HT-29 (cell line): ENCODE data around the gene TFCP2L1. TPM values are rescaled to one million over a fixed set of nuclear protein-coding genes. Genes with fewer than 3 reads are reported as not detected.

Experiments
- DNase-seq: peaks from one replicate; pipeline ENCODE4 v3.0.0-alpha.2; 2015; ENCODE audit warnings: low spot score
- total RNA-seq: library from RNA; depleted of rRNA; stranded (reverse); fragments of >200 nt; shearing (Covaris generic); gene quantifications from 2 replicates; pipeline ENCODE4 v1.2.3, GENCODE V29; 2014

The TFCP2L1 gene
- total RNA-seq, 1 experiment from 2014 or later: 0.05 TPM

- no peak for DNase-seq
These were observed 41.1 kb downstream of the TFCP2L1 start for GRCh38 chr2:121243821-121244460.

GRCh38 chr2:121242976-121243375 is 42.0 kb downstream of the TFCP2L1 start:
- no peak for DNase-seq

GRCh38 chr2:121242175-121242875 is 42.7 kb downstream of the TFCP2L1 start:
- DNase-seq: no peak

- no peak for DNase-seq
These were observed 43.5 kb downstream of the TFCP2L1 start for GRCh38 chr2:121241466-121241865.

- no peak for DNase-seq
These were observed 44.6 kb downstream of the TFCP2L1 start for GRCh38 chr2:121240436-121240835.

- no peak for DNase-seq
These were observed 45.0 kb downstream of the TFCP2L1 start for GRCh38 chr2:121239969-121240368.

GRCh38 chr2:121239471-121239870 is 45.5 kb downstream of the TFCP2L1 start:
- DNase-seq: no peak

- no peak for DNase-seq
These were observed 46.2 kb downstream of the TFCP2L1 start for GRCh38 chr2:121238828-121239227.

- DNase-seq: no peak
These were observed 46.9 kb downstream of the TFCP2L1 start for GRCh38 chr2:121237980-121238665.

GRCh38 chr2:121237336-121237979 is 47.5 kb downstream of the TFCP2L1 start:
- DNase-seq: no peak

- no peak for DNase-seq
These were observed 48.3 kb downstream of the TFCP2L1 start for GRCh38 chr2:121236650-121237180.

GRCh38 chr2:121236101-121236640 is 48.8 kb downstream of the TFCP2L1 start:
- DNase-seq: no peak

- DNase-seq: no peak
These were observed 49.5 kb downstream of the TFCP2L1 start for GRCh38 chr2:121235542-121235941.

GRCh38 chr2:121234791-121235190 is 50.2 kb downstream of the TFCP2L1 start:
- DNase-seq: no peak

GRCh38 chr2:121234144-121234543 is 50.9 kb downstream of the TFCP2L1 start:
- DNase-seq: no peak

GRCh38 chr2:121233486-121234110 is 51.4 kb downstream of the TFCP2L1 start:
- DNase-seq: no peak

GRCh38 chr2:121232626-121233265 is 52.3 kb downstream of the TFCP2L1 start:
- DNase-seq: no peak

GRCh38 chr2:121231385-121232000 is 53.5 kb downstream of the TFCP2L1 start:
- DNase-seq: no peak

GRCh38 chr2:121228521-121228920 is 56.5 kb downstream of the TFCP2L1 start:
- DNase-seq: no peak
